GM18951 (cell line): ENCODE results near the gene IL1R2.
"Not testable (repeated sequence)": the region's sequence is repeated elsewhere in the genome, so short reads cannot be mapped to it uniquely, and the experiment has no call there.

ENCODE experiments used
- POLR2A ChIP-seq: IDR thresholded peaks from 4 replicates; pipeline ENCODE4 v1.6.1; 2011; ENCODE audit warnings: mild to moderate bottlenecking; ENCODE audit not compliant: insufficient read length, insufficient read depth; ENCODE audit errors: extremely low read depth
- in situ Hi-C: fragments of 300-500 bp; cut with MboI; formaldehyde crosslinking; loops from one replicate; pipeline ENCODE4 v1.12.0; 2022; ENCODE audit warnings: low sequenced_read_pairs, mixed read lengths, inconsistent platforms; ENCODE audit not compliant: unreplicated experiment

The IL1R2 gene

DNA sequence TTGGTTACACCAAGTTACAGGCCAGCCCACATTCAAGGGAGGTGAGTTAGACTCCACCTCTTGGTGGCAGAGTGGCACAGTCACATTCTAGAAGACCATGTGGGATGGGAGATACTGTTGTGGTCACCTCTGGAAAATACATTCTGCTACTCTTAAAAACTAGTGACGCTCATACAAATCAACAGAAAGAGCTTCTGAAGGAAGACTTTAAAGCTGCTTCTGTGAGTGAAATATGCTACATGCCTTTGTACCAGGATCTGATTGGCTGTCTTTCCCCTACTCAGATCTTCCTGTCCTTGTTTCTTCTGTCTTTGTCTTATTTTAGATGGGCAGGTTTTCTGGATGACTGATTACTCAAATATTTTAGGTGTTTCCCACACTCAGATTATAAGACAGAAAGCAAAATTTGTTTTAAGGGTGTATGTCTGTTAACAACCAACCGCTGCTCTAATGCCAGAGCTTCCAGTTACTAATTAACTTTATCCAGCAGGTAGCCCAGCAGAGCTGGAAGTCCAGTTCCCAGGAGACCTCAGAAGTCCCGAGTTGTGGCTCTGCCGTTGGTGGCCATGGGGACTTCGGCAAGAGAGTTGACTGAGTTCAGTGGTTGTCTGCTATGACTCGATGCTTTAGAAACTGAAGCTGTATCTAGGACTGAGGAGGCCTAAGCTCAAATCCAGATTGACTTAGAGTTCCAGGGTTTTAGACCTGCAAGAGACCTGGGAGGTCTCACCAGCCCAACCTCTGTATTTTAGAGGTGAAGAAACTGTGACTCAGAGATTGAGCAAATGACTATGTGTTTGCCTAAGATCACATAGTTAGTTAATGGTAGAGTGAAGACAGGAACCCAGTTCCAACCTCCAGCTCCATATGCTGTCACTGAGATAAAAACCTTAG is 7.4 kb downstream of the IL1R2 start:
- no peak for TF ChIP-seq POLR2A
- in situ Hi-C loops = no loop called here

DNA sequence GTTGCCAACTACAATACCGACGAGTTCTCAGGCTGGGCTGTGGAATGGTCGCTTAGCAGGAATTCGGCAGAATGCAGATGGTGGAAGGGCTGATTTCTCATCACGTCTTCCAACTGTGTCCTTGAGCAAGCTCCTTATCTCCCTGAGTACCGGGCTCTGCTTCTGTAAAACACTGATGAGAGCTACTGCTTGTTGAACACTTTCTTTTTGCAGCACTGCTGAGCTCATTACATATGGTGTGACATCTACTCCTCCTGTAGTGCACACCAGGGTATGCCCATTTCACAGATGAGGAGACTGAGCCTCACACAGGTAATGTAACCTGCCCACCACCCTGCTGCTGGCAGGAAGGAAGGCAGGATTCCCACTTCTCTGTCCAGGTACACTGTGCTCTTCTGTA is 8.3 kb downstream of the IL1R2 start:
- in situ Hi-C loops = no loop called here
- no peak for TF ChIP-seq POLR2A

DNA sequence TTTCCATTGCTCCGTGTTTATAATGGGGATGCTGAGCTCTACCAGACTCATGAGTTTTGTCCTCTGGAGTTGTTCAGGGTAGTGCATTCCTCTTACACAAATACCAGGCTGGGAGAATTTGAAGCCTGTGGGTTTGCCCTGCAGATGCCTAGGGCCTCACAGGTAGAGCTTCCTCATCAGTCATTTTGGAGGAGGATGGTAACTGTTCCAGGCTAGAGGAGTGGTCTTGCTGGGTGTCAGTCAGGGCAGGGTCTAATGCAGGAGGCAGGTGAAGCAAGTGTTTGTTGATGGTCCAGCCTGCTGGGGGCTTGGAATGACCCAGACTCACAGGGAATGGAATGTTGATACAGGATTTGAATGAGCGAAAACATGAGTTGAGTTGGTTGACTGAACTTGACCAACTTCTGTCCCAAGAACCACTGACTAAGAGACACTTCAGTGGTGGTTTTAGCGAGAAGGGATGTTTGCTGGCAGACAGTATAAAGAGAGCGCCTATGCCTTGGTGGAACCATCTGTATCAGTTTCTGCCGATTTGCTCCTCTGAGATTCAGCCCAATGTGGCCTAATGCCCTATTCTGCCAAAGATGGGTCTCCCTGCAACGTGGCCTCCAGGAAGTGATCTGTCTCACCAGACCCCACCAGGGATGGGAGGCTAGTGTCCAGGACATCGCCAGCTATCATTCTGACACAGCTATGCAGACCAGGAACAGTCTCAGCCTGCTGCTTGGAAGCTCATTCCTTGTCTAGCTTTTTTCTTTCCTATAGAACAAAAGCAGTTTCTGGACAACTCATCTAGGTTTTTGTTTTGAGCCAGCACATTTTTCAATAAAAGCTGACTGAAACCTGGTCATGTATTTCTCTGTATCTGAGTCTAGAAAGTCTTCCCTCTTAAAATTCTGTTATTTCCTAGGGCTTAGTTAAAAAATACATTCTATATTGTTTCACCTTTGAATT is 9.3 kb downstream of the IL1R2 start:
- in situ Hi-C loops = no loop called here
- TF ChIP-seq POLR2A = no peak

DNA sequence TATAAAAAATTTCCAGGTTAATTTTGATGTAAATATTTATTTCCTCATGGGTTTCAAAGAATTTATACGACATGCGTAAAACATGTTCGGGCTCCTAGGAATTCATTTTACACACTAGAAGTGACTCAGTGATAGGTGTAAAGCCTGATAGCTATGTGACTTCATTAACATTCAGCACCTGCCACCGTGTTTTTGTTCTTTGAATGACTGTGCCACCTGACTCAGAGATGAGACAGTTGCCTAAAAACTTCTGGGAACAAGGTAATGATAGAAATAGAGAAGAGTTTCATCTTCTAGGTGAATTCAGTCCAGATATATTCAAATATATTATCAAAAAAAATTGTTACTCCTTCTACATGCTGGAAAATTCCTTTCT is 10.0 kb downstream of the IL1R2 start:
- in situ Hi-C loops = no loop called here
- no peak for TF ChIP-seq POLR2A

DNA sequence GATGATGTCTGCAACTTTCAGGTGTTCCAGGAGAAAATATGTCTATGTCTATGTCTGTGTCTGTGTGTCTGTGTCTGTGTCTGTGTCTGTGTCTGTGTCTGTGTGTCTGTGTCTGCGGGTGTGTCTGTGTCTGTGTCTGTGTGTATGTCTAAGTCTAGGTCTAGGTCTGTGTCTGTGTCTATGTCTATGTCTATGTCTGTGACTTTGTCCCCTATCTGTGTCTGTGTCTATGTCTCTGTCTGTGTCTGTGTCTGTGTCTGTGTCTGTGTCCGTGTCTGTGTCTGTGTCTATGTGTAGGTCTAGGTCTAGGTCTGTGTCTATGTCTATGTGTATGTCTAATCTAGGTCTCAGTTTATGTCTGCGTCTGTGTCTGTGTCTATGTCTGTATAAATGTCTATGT is 10.5 kb downstream of the IL1R2 start:
- in situ Hi-C loops = no loop called here
- no peak for TF ChIP-seq POLR2A

DNA sequence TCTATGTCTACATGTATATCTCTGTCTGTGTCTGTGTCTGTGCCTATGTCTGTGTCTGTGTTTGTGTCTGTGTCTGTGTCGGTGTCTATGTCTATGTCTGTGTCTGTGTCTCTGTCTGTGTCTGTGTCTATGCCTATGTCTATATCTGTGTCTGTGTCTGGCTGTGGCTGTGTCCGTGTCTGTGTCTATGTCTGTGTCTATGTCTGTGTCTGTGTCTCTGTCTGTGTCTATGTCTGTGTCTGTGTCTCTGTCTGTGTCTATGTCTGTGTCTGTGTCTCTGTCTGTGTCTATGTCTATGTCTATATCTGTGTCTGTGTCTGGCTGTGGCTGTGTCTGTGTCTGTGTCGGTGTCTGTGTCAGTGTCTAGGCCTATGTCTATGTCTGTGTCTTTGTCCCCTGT is 11.1 kb downstream of the IL1R2 start:
- in situ Hi-C loops = not testable (repeated sequence)

GRCh38 chr2:102003696-102004095 is 11.9 kb downstream of the IL1R2 start:
- no peak for TF ChIP-seq POLR2A
- in situ Hi-C loops = no loop called here

- no peak for TF ChIP-seq POLR2A
- in situ Hi-C loops = no loop called here
Measured at GRCh38 chr2:102004581-102004980, 12.8 kb downstream of the IL1R2 start.

- no peak for TF ChIP-seq POLR2A
- in situ Hi-C loops = no loop called here
Measured at GRCh38 chr2:102005449-102005848, 13.7 kb downstream of the IL1R2 start.

GRCh38 chr2:102005989-102006885 is 14.5 kb downstream of the IL1R2 start:
- in situ Hi-C loops = no loop called here

DNA sequence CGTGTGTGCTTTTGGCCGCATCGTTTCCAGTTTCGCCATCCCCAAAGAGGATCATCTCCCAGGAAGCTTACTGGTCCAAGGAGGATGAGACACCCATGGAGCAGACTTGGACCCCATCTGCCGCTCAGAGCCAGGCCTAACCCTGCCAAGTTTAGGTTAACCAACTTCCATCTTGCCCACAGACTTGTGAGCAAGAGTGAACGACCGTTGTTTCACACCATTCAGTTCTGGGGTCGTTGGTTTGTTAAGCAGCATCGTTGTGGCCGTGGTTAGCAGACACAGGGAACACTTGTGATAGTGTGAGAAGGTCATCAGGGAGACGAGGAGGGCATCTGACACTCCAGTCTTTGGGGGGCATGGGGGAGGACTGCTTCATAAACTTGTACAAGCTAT is 15.1 kb downstream of the IL1R2 start:
- no peak for TF ChIP-seq POLR2A
- in situ Hi-C loops = no loop called here

More at GRCh38 chr2:102005989-102006885, 14.5 kb downstream of the IL1R2 start:
- TF ChIP-seq POLR2A = no peak

DNA sequence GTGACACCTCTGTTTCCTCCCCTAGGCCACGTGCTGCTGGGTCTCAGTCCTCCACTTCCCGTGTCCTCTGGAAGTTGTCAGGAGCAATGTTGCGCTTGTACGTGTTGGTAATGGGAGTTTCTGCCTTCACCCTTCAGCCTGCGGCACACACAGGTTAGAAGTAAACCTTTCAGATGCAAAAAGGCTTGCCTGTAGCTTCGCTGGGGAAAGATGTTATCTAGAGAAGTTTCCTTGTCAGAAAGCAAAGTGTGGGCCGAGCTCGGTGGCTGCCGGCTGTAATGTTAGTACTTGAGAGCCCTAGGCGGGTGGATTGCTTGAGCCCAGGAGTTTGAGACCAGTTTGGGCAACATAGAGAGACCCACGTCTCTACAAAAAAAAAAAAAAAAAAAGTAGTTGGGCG is 16.7 kb downstream of the IL1R2 start:
- in situ Hi-C loops = no loop called here
- no peak for TF ChIP-seq POLR2A

GRCh38 chr2:102009557-102009956 is 17.8 kb downstream of the IL1R2 start:
- TF ChIP-seq POLR2A = no peak
- in situ Hi-C loops = no loop called here
